Measurements from ENCODE around the gene ALK. TPM values are rescaled to one million over a fixed set of nuclear protein-coding genes. Genes with fewer than 3 reads are reported as not detected.

Gene ALK
- total RNA-seq, 4 donors from 2014 or later, result 0.08 to 0.40 (median 0.28) TPM

DNA sequence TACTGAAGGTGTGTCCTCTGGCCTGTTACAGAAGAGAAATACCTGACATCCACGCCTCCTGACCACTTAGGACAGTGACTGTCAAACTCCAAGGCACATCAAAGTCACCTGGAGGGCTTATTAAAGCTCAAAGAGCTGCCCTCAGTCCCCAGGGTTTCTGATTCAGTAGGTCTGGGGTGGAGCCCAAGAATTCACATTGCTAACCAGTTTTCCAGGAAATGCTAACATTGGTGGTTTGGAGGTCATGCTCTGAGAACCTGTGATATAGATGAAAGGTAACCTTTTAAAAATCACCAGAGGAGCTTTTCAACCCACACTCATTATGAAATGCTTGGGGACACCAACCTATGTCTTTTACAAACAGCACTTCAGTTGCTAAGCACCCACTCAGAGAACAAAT is 172.3 kb downstream of the ALK start:
- peaks cover 0 to 30% of the 10 kb centered on the region in 2 donors for H3K4me1 ChIP-seq
- intact Hi-C loops (cut with DNase I), result no loop called here
- no peak for TF ChIP-seq POLR2A (IDR thresholded peaks at IDR 0.05)
- TF ChIP-seq, protein P1, sequence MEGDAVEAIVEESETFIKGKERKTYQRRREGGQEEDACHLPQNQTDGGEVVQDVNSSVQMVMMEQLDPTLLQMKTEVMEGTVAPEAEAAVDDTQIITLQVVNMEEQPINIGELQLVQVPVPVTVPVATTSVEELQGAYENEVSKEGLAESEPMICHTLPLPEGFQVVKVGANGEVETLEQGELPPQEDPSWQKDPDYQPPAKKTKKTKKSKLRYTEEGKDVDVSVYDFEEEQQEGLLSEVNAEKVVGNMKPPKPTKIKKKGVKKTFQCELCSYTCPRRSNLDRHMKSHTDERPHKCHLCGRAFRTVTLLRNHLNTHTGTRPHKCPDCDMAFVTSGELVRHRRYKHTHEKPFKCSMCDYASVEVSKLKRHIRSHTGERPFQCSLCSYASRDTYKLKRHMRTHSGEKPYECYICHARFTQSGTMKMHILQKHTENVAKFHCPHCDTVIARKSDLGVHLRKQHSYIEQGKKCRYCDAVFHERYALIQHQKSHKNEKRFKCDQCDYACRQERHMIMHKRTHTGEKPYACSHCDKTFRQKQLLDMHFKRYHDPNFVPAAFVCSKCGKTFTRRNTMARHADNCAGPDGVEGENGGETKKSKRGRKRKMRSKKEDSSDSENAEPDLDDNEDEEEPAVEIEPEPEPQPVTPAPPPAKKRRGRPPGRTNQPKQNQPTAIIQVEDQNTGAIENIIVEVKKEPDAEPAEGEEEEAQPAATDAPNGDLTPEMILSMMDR (IDR thresholded peaks at IDR 0.05), result no peak
- no peak for DNase-seq
- no peak overlapping the region for H3K4me3 ChIP-seq (replicated peaks in 1 of 3)
- H3K9me3 ChIP-seq, result no peaks in the 10 kb centered on the region
- no peaks in the 10 kb centered on the region for H3K27me3 ChIP-seq
- 63 to 93% methylated on average over 1 of the region's 1 CpG for WGBS, 2 donors
- peak overlapping the region in 1 of 3 donors; percentile 12 for H3K27ac ChIP-seq
- H3K36me3 ChIP-seq, result no peaks in the 10 kb centered on the region

DNA sequence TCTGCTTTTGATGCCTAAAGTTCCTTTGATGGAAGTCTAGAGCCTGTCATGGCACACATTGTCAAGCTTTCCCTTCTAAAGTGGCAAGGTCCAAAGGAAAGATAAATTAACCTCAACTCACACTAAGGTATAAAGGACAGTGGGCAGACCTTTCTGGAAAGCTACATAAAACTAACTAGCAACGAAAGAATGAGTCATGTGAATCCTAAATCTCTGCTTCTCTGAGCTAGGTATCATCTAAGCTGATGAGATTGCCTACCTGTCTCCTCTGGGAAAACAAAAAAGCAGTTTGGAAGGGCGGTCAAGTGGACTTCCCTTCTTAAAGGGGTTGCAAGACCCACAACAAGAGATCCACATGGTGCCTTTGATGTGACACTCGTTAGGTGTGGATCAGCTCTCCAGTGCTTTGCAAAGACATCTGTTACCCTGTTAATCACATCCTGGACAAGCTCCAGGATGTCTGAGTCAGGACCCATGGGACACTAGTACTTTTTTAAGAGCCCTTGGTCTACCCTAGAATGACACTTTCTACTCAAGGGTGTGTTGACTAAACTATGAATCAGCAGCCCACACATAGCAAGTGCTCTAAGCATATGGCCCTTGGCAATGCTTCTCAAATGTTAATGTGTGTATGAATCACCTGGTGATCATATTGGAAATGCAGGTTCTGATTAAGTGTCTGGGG is 173.5 kb downstream of the ALK start:
- TF ChIP-seq, protein P1 (IDR thresholded peaks at IDR 0.05), result no peak
- no peak for TF ChIP-seq POLR2A (IDR thresholded peaks at IDR 0.05)
- H3K4me1 ChIP-seq, result peaks cover 0 to 29% of the 10 kb centered on the region in 2 donors
- H3K9me3 ChIP-seq, result no peaks in the 10 kb centered on the region
- H3K27me3 ChIP-seq, result no peaks in the 10 kb centered on the region
- H3K4me3 ChIP-seq (replicated peaks in 1 of 3), result no peak overlapping the region
- peak overlapping the region in 1 of 3 donors; percentile 11 for H3K27ac ChIP-seq
- no peaks in the 10 kb centered on the region for H3K36me3 ChIP-seq
- intact Hi-C loops (cut with DNase I), result no loop called here
- 51 to 57% methylated on average over 3 of the region's 3 CpGs for WGBS, 2 donors
- DNase-seq, result peak; percentile 47 to 62

DNA sequence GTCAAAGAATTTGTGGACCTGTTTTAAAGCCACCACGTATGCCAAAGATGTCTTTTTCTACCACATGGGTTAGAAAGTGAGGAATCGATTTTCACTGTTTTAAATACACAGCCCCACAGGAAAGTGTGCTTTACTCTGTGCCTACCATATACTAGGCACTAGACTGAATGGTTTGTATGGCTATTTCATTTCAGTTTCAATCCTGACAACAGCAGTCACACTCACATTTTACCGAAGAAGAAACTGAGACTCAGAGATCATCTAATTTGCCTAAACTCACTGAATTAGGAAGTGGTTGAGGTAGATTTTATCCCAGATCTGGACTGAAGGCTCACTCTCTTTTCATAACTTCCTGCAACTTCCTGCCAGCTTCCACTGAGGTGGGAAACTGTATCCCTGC is 176.4 kb downstream of the ALK start:
- 64 to 71% methylated on average over 3 of the region's 3 CpGs for WGBS, 2 donors
- Histone ChIP-seq H3K9me3 (no peaks in the 10 kb centered on the region), H3K4me1 (peaks cover 6 to 42% of the 10 kb centered on the region in 2 donors), H3K4me3 (replicated peaks in 1 of 3) (no peak overlapping the region), H3K27me3 (no peaks in the 10 kb centered on the region), H3K36me3 (no peaks in the 10 kb centered on the region), H3K27ac (no peak overlapping the region)
- no peak for TF ChIP-seq POLR2A (IDR thresholded peaks at IDR 0.05)
- TF ChIP-seq, protein P1 (IDR thresholded peaks at IDR 0.05), result no peak
- DNase-seq, result no peak
- intact Hi-C loops (cut with DNase I), result no loop called here

DNA sequence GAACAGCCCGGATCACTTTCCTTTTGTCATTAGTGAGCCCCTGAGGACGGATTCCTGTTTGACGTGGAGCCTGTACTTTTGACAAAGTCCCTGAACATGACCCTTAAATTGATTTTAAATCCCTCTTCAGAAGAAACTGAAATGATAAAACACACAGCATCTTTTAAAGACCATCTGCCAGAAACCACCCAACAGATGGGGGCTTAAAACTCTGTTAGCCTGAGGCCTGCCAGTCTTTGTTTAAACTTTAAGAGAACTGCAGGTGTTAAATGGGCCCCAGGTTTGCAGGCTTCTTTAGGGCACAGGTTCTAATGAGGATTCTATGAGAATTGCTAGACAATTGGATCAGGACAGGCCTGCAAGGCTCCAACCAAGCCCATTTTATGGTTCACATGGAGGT is 177.9 kb downstream of the ALK start:
- Histone ChIP-seq H3K27me3 (no peaks in the 10 kb centered on the region), H3K4me3 (replicated peaks in 1 of 3) (no peak overlapping the region), H3K4me1 (peaks cover 6 to 30% of the 10 kb centered on the region in 2 donors), H3K36me3 (no peaks in the 10 kb centered on the region), H3K9me3 (no peaks in the 10 kb centered on the region), H3K27ac (no peak overlapping the region)
- intact Hi-C loops (cut with DNase I), result no loop called here
- TF ChIP-seq, protein P1 (IDR thresholded peaks at IDR 0.05), result no peak
- TF ChIP-seq POLR2A (IDR thresholded peaks at IDR 0.05), result no peak
- DNase-seq, result no peak
- WGBS, 2 donors, result 94 to 96% methylated on average over 3 of the region's 3 CpGs

DNA sequence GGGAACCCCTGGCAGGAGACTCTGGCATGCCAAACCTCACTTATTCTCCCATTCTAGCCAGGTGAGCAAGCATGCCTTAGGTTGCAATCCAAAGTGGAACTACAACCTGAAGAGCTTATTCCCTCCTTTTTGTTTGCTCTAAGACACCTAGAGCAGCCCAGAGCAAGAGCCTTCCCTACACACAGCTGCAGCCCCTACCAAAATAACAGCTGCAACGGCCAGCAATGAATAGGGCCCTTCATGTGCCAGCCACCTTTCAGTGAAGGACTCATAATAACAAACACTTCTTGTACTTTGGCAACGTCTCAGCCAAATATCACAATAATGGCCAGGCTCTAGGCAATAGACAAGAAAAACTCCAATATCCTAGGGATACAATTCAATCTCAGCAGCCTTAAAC is 178.7 kb downstream of the ALK start:
- Histone ChIP-seq H3K27ac (no peak overlapping the region), H3K4me3 (replicated peaks in 1 of 3) (no peak overlapping the region), H3K27me3 (no peaks in the 10 kb centered on the region), H3K36me3 (no peaks in the 10 kb centered on the region), H3K9me3 (no peaks in the 10 kb centered on the region), H3K4me1 (peaks cover 6 to 22% of the 10 kb centered on the region in 2 donors)
- no peak for TF ChIP-seq POLR2A (IDR thresholded peaks at IDR 0.05)
- TF ChIP-seq, protein P1 (IDR thresholded peaks at IDR 0.05), result no peak
- peak; percentile 54 to 61 for DNase-seq
- 13 to 24% methylated on average over 2 of the region's 2 CpGs for WGBS, 2 donors
- intact Hi-C loops (cut with DNase I), result no loop called here

Measured in thyroid gland (tissue), 4 donors.